ENCODE results near the gene NR2E1.

NR2E1 gene

DNA sequence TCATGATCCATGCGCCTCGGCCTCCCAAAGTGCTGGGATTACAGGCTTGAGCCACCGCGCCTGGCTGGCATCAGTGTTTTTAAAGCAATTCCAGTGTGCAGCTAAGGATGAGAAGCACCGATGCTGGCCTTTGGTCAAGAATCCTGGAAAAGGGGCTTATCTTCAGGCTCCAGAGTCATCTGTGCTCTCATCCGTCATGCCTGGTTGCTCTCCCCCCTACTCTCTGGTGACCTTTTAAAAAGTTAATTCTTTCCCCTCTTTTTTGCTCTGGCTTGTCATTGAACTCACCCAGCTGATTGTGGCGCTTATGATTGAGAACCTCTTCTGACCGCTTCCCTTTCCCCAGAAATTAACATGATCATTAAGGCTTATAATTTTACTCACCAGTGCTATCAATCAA, 28.7 kb downstream of the NR2E1 start:
- H4K20me1 ChIP-seq (ENCODE audit: insufficient read depth, low read length): no peaks in the 10 kb centered on the region
- no peak overlapping the region for H3K4me2 ChIP-seq (ENCODE audit: low read length)
- H3K4me1 ChIP-seq (ENCODE audit: insufficient read depth, low read length, severe bottlenecking): no peaks in the 10 kb centered on the region
- no peaks in the 10 kb centered on the region for H3F3A ChIP-seq (ENCODE audit: insufficient read depth, low read length)
- H3K27me3 ChIP-seq (ENCODE audit: insufficient read depth, low read length): no peaks in the 10 kb centered on the region
- H3K79me2 ChIP-seq (ENCODE audit: insufficient read depth, low read length): no peaks in the 10 kb centered on the region
- no peaks in the 10 kb centered on the region for H3K9me2 ChIP-seq (ENCODE audit: low read depth, low read length)
- TF ChIP-seq, protein P1, sequence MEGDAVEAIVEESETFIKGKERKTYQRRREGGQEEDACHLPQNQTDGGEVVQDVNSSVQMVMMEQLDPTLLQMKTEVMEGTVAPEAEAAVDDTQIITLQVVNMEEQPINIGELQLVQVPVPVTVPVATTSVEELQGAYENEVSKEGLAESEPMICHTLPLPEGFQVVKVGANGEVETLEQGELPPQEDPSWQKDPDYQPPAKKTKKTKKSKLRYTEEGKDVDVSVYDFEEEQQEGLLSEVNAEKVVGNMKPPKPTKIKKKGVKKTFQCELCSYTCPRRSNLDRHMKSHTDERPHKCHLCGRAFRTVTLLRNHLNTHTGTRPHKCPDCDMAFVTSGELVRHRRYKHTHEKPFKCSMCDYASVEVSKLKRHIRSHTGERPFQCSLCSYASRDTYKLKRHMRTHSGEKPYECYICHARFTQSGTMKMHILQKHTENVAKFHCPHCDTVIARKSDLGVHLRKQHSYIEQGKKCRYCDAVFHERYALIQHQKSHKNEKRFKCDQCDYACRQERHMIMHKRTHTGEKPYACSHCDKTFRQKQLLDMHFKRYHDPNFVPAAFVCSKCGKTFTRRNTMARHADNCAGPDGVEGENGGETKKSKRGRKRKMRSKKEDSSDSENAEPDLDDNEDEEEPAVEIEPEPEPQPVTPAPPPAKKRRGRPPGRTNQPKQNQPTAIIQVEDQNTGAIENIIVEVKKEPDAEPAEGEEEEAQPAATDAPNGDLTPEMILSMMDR (IDR thresholded peaks at IDR 0.05; ENCODE audit: low read length): no peak
- TF ChIP-seq EZH2 (IDR thresholded peaks at IDR 0.05; ENCODE audit: borderline replicate concordance, low read length): no peak
- no peak overlapping the region for H3K4me3 ChIP-seq (ENCODE audit: low read depth, low read length, poor library complexity, severe bottlenecking)
- H3K27ac ChIP-seq (ENCODE audit: low read depth, low read length, poor library complexity, severe bottlenecking): no peak overlapping the region
- H2AFZ ChIP-seq (ENCODE audit: low read length): no peak overlapping the region
- no peak overlapping the region for H3K9ac ChIP-seq (ENCODE audit: low read length)
- no peaks in the 10 kb centered on the region for H3K9me3 ChIP-seq (ENCODE audit: low read length)
- no peaks in the 10 kb centered on the region for H3K36me3 ChIP-seq (ENCODE audit: insufficient read depth, low read length)

DNA sequence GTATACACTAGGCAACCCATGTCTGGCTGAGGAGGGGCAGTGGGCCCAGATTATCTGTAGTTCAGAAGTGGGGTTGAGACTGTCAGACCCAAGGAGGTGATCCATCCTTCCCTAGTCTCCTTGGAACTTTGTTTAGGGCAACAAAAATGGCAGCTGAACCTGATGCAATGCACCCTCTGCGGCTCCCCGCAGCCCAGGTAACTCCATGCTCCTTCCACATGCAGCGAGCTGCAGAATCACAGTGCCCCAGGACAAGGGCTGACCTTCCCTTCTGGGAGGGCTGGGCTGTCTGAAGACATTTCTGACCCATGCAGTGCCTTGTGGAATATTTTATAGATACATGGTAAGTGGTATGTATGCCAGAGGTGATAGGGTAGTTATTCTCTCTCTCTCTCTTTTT, 29.4 kb downstream of the NR2E1 start:
- H4K20me1 ChIP-seq (ENCODE audit: insufficient read depth, low read length): no peaks in the 10 kb centered on the region
- H2AFZ ChIP-seq (ENCODE audit: low read length): no peak overlapping the region

DNA sequence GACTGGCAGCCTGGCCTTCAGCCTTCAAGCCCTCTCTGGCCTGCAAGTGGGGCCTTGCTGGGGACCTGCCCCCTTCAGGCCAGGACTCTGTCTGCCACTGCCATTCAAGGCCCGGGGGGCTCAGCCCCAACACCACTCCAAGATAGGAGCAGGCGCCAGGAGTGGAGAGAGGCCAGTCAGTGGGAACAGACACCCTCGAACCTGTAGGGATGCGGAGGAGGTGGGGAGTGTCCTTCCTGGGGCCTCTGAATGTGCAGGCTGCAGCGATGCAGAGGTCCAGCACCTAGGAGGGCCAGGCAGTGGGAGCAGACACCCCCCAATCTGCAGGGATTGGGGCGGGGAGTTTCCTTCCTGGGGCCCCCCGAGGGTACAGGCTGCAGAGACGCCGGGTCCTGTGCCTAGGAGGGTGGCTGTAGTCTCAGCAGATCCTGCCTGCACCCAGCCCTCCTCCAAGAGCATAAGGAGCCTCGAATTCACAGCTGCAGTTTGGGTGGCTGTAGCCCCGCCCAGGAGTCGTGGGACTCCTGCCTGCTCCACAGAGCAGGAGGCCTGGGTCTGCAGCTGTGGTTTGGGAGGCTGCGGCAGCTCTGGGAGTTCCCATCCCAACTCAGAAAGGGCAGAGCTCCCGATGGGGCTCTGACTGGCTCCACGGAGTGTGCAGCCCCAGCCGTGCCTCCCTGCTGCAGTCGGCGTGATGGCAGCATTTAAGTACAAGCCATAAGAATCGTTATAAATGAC, 33.1 kb downstream of the NR2E1 start:
- TF ChIP-seq, protein P1 (IDR thresholded peaks at IDR 0.05; ENCODE audit: low read length): no peak
- TF ChIP-seq EZH2 (IDR thresholded peaks at IDR 0.05; ENCODE audit: borderline replicate concordance, low read length): no peak

More for the DNA sequence above, 29.4 kb downstream of the NR2E1 start:
- no peaks in the 10 kb centered on the region for H3K36me3 ChIP-seq (ENCODE audit: insufficient read depth, low read length)
- no peaks in the 10 kb centered on the region for H3K9me2 ChIP-seq (ENCODE audit: low read depth, low read length)
- H3K4me1 ChIP-seq (ENCODE audit: insufficient read depth, low read length, severe bottlenecking): no peaks in the 10 kb centered on the region
- no peak overlapping the region for H3K9ac ChIP-seq (ENCODE audit: low read length)
- H3K27me3 ChIP-seq (ENCODE audit: insufficient read depth, low read length): no peaks in the 10 kb centered on the region
- H3K79me2 ChIP-seq (ENCODE audit: insufficient read depth, low read length): no peaks in the 10 kb centered on the region
- H3K27ac ChIP-seq (ENCODE audit: low read depth, low read length, poor library complexity, severe bottlenecking): no peak overlapping the region
- H3F3A ChIP-seq (ENCODE audit: insufficient read depth, low read length): no peaks in the 10 kb centered on the region
- H3K9me3 ChIP-seq (ENCODE audit: low read length): no peaks in the 10 kb centered on the region
- H3K4me3 ChIP-seq (ENCODE audit: low read depth, low read length, poor library complexity, severe bottlenecking): no peak overlapping the region
- H3K4me2 ChIP-seq (ENCODE audit: low read length): no peak overlapping the region
- no peak for TF ChIP-seq EZH2 (IDR thresholded peaks at IDR 0.05; ENCODE audit: borderline replicate concordance, low read length)
- TF ChIP-seq, protein P1 (IDR thresholded peaks at IDR 0.05; ENCODE audit: low read length): no peak

More for the DNA sequence above, 33.1 kb downstream of the NR2E1 start:
- no peak overlapping the region for H3K27ac ChIP-seq (ENCODE audit: low read depth, low read length, poor library complexity, severe bottlenecking)
- H3K79me2 ChIP-seq (ENCODE audit: insufficient read depth, low read length): no peaks in the 10 kb centered on the region
- H3K4me3 ChIP-seq (ENCODE audit: low read depth, low read length, poor library complexity, severe bottlenecking): no peak overlapping the region
- H3K9me2 ChIP-seq (ENCODE audit: low read depth, low read length): no peaks in the 10 kb centered on the region
- no peaks in the 10 kb centered on the region for H3F3A ChIP-seq (ENCODE audit: insufficient read depth, low read length)
- no peaks in the 10 kb centered on the region for H3K36me3 ChIP-seq (ENCODE audit: insufficient read depth, low read length)
- H4K20me1 ChIP-seq (ENCODE audit: insufficient read depth, low read length): no peaks in the 10 kb centered on the region
- H2AFZ ChIP-seq (ENCODE audit: low read length): no peak overlapping the region
- H3K27me3 ChIP-seq (ENCODE audit: insufficient read depth, low read length): no peaks in the 10 kb centered on the region
- no peaks in the 10 kb centered on the region for H3K4me1 ChIP-seq (ENCODE audit: insufficient read depth, low read length, severe bottlenecking)
- no peaks in the 10 kb centered on the region for H3K9me3 ChIP-seq (ENCODE audit: low read length)
- H3K9ac ChIP-seq (ENCODE audit: low read length): no peak overlapping the region
- H3K4me2 ChIP-seq (ENCODE audit: low read length): no peak overlapping the region

Data from OCI-LY1 (cell line).